ENCODE measurements around the gene MCM9.

- TF ChIP-seq POLR2A (IDR thresholded peaks at IDR 0.05; ENCODE audit: low read depth, low read length) (no peak), CTCF (conservative IDR thresholded peaks at IDR 0.05; ENCODE audit: low read depth, low read length) (no peak), CEBPB (IDR thresholded peaks at IDR 0.05; ENCODE audit: low read depth, low read length) (no peak), SMC3 (IDR thresholded peaks at IDR 0.05; ENCODE audit: low read depth, low read length) (no peak), CHD1 (IDR thresholded peaks at IDR 0.05; ENCODE audit: low read depth, low read length) (no peak), RFX5 (IDR thresholded peaks at IDR 0.05; ENCODE audit: low read depth, low read length) (no peak)
Observed at GRCh38 chr6:118826096-118826495, 108.9 kb downstream of the MCM9 start.

Measured in IMR-90 (cell line).